DND-41 (cell line): ENCODE data around the gene TSHR.

Experiments used
- ATAC-seq: fragments of 200-7000 bp; cut with Tn5 transposase; 3 replicates; pipeline ENCODE4 v1.9.1; 2021; ENCODE audit warnings: low read depth; ENCODE audit not compliant: insufficient read depth
- DNase-seq: peaks from one replicate; pipeline ENCODE4 v3.0.0-alpha.2; 2020
- H2AFZ ChIP-seq: 2 replicates; pipeline ENCODE4 v1.6.0; 2012; ENCODE audit warnings: low read depth, low read length
- H3K27ac ChIP-seq: 2 replicates; pipeline ENCODE4 v1.5.1; 2012; ENCODE audit warnings: low read length, inconsistent platforms
- H3K27me3 ChIP-seq: fragments of 200-600 bp; sonication (generic); 2 replicates; pipeline ENCODE4 v1.6.0; 2012; ENCODE audit warnings: low read length, mild to moderate bottlenecking, inconsistent platforms; ENCODE audit not compliant: insufficient read depth, poor library complexity
- H3K36me3 ChIP-seq: 2 replicates; pipeline ENCODE4 v1.5.1; 2012; ENCODE audit warnings: low read length, inconsistent platforms; ENCODE audit not compliant: insufficient read depth
- H3K4me1 ChIP-seq: 2 replicates; pipeline ENCODE4 v1.5.1; 2012; ENCODE audit warnings: mild to moderate bottlenecking, low read length; ENCODE audit not compliant: insufficient read depth
- H3K4me2 ChIP-seq: 2 replicates; pipeline ENCODE4 v1.6.0; 2012; ENCODE audit warnings: mild to moderate bottlenecking, moderate library complexity, low read length, inconsistent platforms; ENCODE audit not compliant: insufficient read depth
- H3K4me3 ChIP-seq, 2 experiments: fragments of 200-600 bp in 1 of 2; shearing (Covaris generic) in 1 of 2; 2 replicates each; pipeline ENCODE4 v1.5.1; 2012 to 2016; ENCODE audit warnings: inconsistent platforms in 2 of 2, low read length in 2 of 2, mild to moderate bottlenecking in 2 of 2, low read depth in 1 of 2, moderate library complexity in 1 of 2
- H3K79me2 ChIP-seq: 2 replicates; pipeline ENCODE4 v1.6.0; 2012; ENCODE audit warnings: low read length, inconsistent platforms; ENCODE audit not compliant: insufficient read depth
- H3K9ac ChIP-seq: 2 replicates; pipeline ENCODE4 v1.6.0; 2012; ENCODE audit warnings: low read depth, mild to moderate bottlenecking, inconsistent platforms, low read length, moderate library complexity
- H3K9me3 ChIP-seq: 2 replicates; pipeline ENCODE4 v1.5.1; 2012; ENCODE audit warnings: low read length, moderate library complexity, mild to moderate bottlenecking, inconsistent platforms; ENCODE audit not compliant: insufficient read depth, severe bottlenecking
- H4K20me1 ChIP-seq: 2 replicates; pipeline ENCODE4 v1.6.0; 2012; ENCODE audit warnings: low read length; ENCODE audit not compliant: insufficient read depth
- CTCF ChIP-seq: IDR thresholded peaks from 2 replicates; pipeline ENCODE4 v1.5.1; 2012; ENCODE audit warnings: borderline replicate concordance, low read length, moderate library complexity, mild to moderate bottlenecking; ENCODE audit not compliant: poor library complexity, severe bottlenecking; ENCODE audit errors: extremely low read depth
- EZH2 ChIP-seq: IDR thresholded peaks from 3 replicates; pipeline ENCODE4 v1.6.1; 2012; ENCODE audit warnings: borderline replicate concordance, low read depth, mild to moderate bottlenecking, moderate library complexity, low read length, inconsistent platforms; ENCODE audit not compliant: severe bottlenecking

TSHR gene

GRCh38 chr14:80930836-80931389 lies 24.5 kb upstream of the TSHR start:
- peaks cover 79% of the 10 kb centered on the region for H3K4me1 ChIP-seq
- peak overlapping the region; percentile 51 for H3K9ac ChIP-seq
- H3K27ac ChIP-seq: peak overlapping the region; percentile 92
- peak overlapping the region; percentile 69 for H3K4me2 ChIP-seq
- no peaks in the 10 kb centered on the region for H3K27me3 ChIP-seq
- peaks cover 87% of the 10 kb centered on the region for H3K79me2 ChIP-seq
- TF ChIP-seq EZH2 (no peak), CTCF (no peak)
- no peaks in the 10 kb centered on the region for H3K9me3 ChIP-seq
- peak overlapping the region; percentile 38 for H2AFZ ChIP-seq
- peak; percentile 83 for DNase-seq
- H3K4me3 ChIP-seq: peak overlapping the region in 1 of 2 experiments; percentile 48; a peak in 3 of 4 replicates
- peaks cover 57% of the 10 kb centered on the region for H3K36me3 ChIP-seq
- H4K20me1 ChIP-seq: peaks cover 15% of the 10 kb centered on the region
- peak; percentile 94 for ATAC-seq

GRCh38 chr14:80933282-80933681 lies 22.1 kb upstream of the TSHR start:
- H3K27ac ChIP-seq: peak overlapping the region; percentile 38
- peaks cover 52% of the 10 kb centered on the region for H3K36me3 ChIP-seq
- ATAC-seq: no peak
- H3K9me3 ChIP-seq: no peaks in the 10 kb centered on the region
- H4K20me1 ChIP-seq: no peaks in the 10 kb centered on the region
- no peak for DNase-seq
- H3K27me3 ChIP-seq: no peaks in the 10 kb centered on the region
- no peak overlapping the region for H2AFZ ChIP-seq
- no peak overlapping the region for H3K9ac ChIP-seq
- no peak overlapping the region for H3K4me3 ChIP-seq
- TF ChIP-seq EZH2: no peak
- TF ChIP-seq CTCF: no peak
- H3K4me1 ChIP-seq: peaks cover 69% of the 10 kb centered on the region
- peaks cover 83% of the 10 kb centered on the region for H3K79me2 ChIP-seq
- peak overlapping the region; percentile 69; the same call in 1 of the 2 replicates for H3K4me2 ChIP-seq

- Histone ChIP-seq H4K20me1 (no peaks in the 10 kb centered on the region), H2AFZ (no peak overlapping the region), H3K4me2 (peak overlapping the region; percentile 69; the same call in 1 of the 2 replicates), H3K9me3 (no peaks in the 10 kb centered on the region), H3K36me3 (peaks cover 55% of the 10 kb centered on the region), H3K9ac (no peak overlapping the region), H3K27me3 (no peaks in the 10 kb centered on the region), H3K79me2 (peaks cover 83% of the 10 kb centered on the region), H3K4me3 (no peak overlapping the region), H3K27ac (peak overlapping the region; percentile 38), H3K4me1 (peaks cover 72% of the 10 kb centered on the region)
- TF ChIP-seq EZH2: no peak
- no peak for TF ChIP-seq CTCF
- no peak for ATAC-seq
- DNase-seq: no peak
Observed at GRCh38 chr14:80933686-80934085, 21.7 kb upstream of the TSHR start.

GRCh38 chr14:80940146-80940545 lies 15.3 kb upstream of the TSHR start:
- H3K4me1 ChIP-seq: peaks cover 57% of the 10 kb centered on the region
- no peak for TF ChIP-seq EZH2
- no peak for TF ChIP-seq CTCF
- no peaks in the 10 kb centered on the region for H4K20me1 ChIP-seq
- H3K4me2 ChIP-seq: peak overlapping the region; percentile 91
- peak overlapping the region; percentile 32 for H3K9ac ChIP-seq
- ATAC-seq: no peak
- peak overlapping the region in 1 of 2 experiments; percentile 45; a peak in 1 of 4 replicates for H3K4me3 ChIP-seq
- no peak overlapping the region for H2AFZ ChIP-seq
- no peak for DNase-seq
- H3K9me3 ChIP-seq: no peaks in the 10 kb centered on the region
- H3K27me3 ChIP-seq: no peaks in the 10 kb centered on the region
- H3K79me2 ChIP-seq: peaks cover 79% of the 10 kb centered on the region
- peak overlapping the region; percentile 59 for H3K27ac ChIP-seq
- H3K36me3 ChIP-seq: peaks cover 29% of the 10 kb centered on the region
